Mucosa of descending colon (tissue), 3 donors: ENCODE measurements around the gene EXOC6B. TPM values are rescaled to one million over a fixed set of nuclear protein-coding genes. Genes with fewer than 3 reads are reported as not detected.

ENCODE experiments used
- ATAC-seq: fragments of 200-7000 bp; cut with Tn5 transposase; one replicate; pipeline ENCODE4 v1.9.1; 2020; ENCODE audit warnings: mild to moderate bottlenecking, moderate library complexity
- DNase-seq, 3 donors: peaks; one replicate each; pipeline ENCODE4 v3.0.0-alpha.2; 2020
- H3K36me3 ChIP-seq: fragments of 200-600 bp; one replicate; pipeline ENCODE4 v1.8.0; 2021; ENCODE audit warnings: low read depth, mild to moderate bottlenecking
- H3K4me1 ChIP-seq: fragments of 200-600 bp; one replicate; pipeline ENCODE4 v1.8.0; 2021; ENCODE audit warnings: low read depth, mild to moderate bottlenecking
- H3K4me3 ChIP-seq: fragments of 200-600 bp; one replicate; pipeline ENCODE4 v1.8.0; 2021; ENCODE audit warnings: mild to moderate bottlenecking
- H3K9me3 ChIP-seq: fragments of 200-600 bp; one replicate; pipeline ENCODE4 v1.8.0; 2021; ENCODE audit warnings: mild to moderate bottlenecking
- CTCF ChIP-seq: fragments of 200-600 bp; IDR thresholded peaks from one replicate; pipeline ENCODE4 v1.8.0; 2022; ENCODE audit warnings: antibody characterized with exemption, mild to moderate bottlenecking
- intact Hi-C, 2 donors: fragments of 100-400 bp; cut with DNase I in 1 of 2; cut with micrococcal nuclease in 1 of 2; formaldehyde crosslinking; loops; one replicate each; pipeline versions ENCODE4 v1.11.0 to v1.11.1; 2022; cut with DNase I, micrococcal nuclease
- total RNA-seq, 3 donors: library from RNA; stranded (reverse); fragmentation: NEBNext Ultra II Directional in 2 of 3; extraction: Animal tissue kit (Norgen Biotek cat#: 25700) in 2 of 3; gene quantifications; one replicate each; pipeline versions ENCODE4 v1.2.1 to v1.2.4, GENCODE V29; 2021 to 2023
- donor health status: DM: no; HTN: no; CAD: no; lungs with moderate emphysema.
- donor health status: DM: no; HTN: no; CAD: no.
- donor health status: DM: no; HTN: yes; CAD: no.

Gene EXOC6B
- total RNA-seq, 3 donors from 2014 or later, result 19.4 to 52.4 (median 28.8) TPM

GRCh38 chr2:72332720-72333119 lies 493.1 kb downstream of the EXOC6B start:
- H3K36me3 ChIP-seq, result no peaks in the 10 kb centered on the region
- intact Hi-C loops, result no loop called here
- H3K9me3 ChIP-seq, result no peaks in the 10 kb centered on the region
- TF ChIP-seq CTCF, result no peak
- no peaks in the 10 kb centered on the region for H3K4me1 ChIP-seq
- DNase-seq (no peak), ATAC-seq (no peak)
- no peak overlapping the region for H3K4me3 ChIP-seq

GRCh38 chr2:72330652-72331051 lies 495.2 kb downstream of the EXOC6B start:
- no peak for TF ChIP-seq CTCF
- H3K4me3 ChIP-seq, result no peak overlapping the region
- no peaks in the 10 kb centered on the region for H3K4me1 ChIP-seq
- H3K9me3 ChIP-seq, result no peaks in the 10 kb centered on the region
- H3K36me3 ChIP-seq, result no peaks in the 10 kb centered on the region
- intact Hi-C loops, result no loop called here
- DNase-seq, result no peak
- ATAC-seq, result no peak

GRCh38 chr2:72326759-72327158 lies 499.1 kb downstream of the EXOC6B start:
- H3K36me3 ChIP-seq, result no peaks in the 10 kb centered on the region
- H3K9me3 ChIP-seq, result no peaks in the 10 kb centered on the region
- ATAC-seq (no peak), DNase-seq (no peak)
- no peak overlapping the region for H3K4me3 ChIP-seq
- TF ChIP-seq CTCF, result no peak
- intact Hi-C loops, result no loop called here
- no peaks in the 10 kb centered on the region for H3K4me1 ChIP-seq

- intact Hi-C loops, result no loop called here
Measured at GRCh38 chr2:72325592-72326422, 500.0 kb downstream of the EXOC6B start.

GRCh38 chr2:72316774-72317173 lies 509.1 kb downstream of the EXOC6B start:
- Histone ChIP-seq H3K4me1 (no peaks in the 10 kb centered on the region), H3K4me3 (no peak overlapping the region), H3K36me3 (no peaks in the 10 kb centered on the region), H3K9me3 (no peaks in the 10 kb centered on the region)
- intact Hi-C loops, result no loop called here
- no peak for ATAC-seq
- DNase-seq, result no peak
- TF ChIP-seq CTCF, result no peak

More at GRCh38 chr2:72325592-72326422, 500.0 kb downstream of the EXOC6B start:
- Histone ChIP-seq H3K36me3 (no peaks in the 10 kb centered on the region), H3K9me3 (no peaks in the 10 kb centered on the region), H3K4me1 (no peaks in the 10 kb centered on the region), H3K4me3 (no peak overlapping the region)
- DNase-seq, result peak in 2 of 3 donors; percentile 62 to 77
- TF ChIP-seq CTCF, result peak; percentile 69
- ATAC-seq, result peak; percentile 94
